Measurements from ENCODE around the gene NPLOC4.

The NPLOC4 gene

GRCh38 chr17:81573794-81574642, 62.9 kb downstream of the NPLOC4 start:
- H3K27ac Mint-ChIP-seq = no peak overlapping the region
- H3K36me3 Mint-ChIP-seq = peaks cover 3% of the 10 kb centered on the region

GRCh38 chr17:81572563-81573168, 64.2 kb downstream of the NPLOC4 start:
- Mint-ChIP-seq H3K4me3 (no peak overlapping the region), H3K9me3 (no peaks in the 10 kb centered on the region), H3K27me3 (no peaks in the 10 kb centered on the region), H3K36me3 (no peaks in the 10 kb centered on the region), H3K4me1 (peaks cover 5% of the 10 kb centered on the region), H3K27ac (no peak overlapping the region)

More at GRCh38 chr17:81573794-81574642, 62.9 kb downstream of the NPLOC4 start:
- peaks cover 14% of the 10 kb centered on the region for H3K4me1 Mint-ChIP-seq
- no peak overlapping the region for H3K4me3 Mint-ChIP-seq
- no peaks in the 10 kb centered on the region for H3K9me3 Mint-ChIP-seq
- H3K27me3 Mint-ChIP-seq = no peaks in the 10 kb centered on the region

- Mint-ChIP-seq H3K27me3 (no peaks in the 10 kb centered on the region), H3K4me1 (no peaks in the 10 kb centered on the region), H3K36me3 (no peaks in the 10 kb centered on the region), H3K4me3 (no peak overlapping the region), H3K9me3 (no peaks in the 10 kb centered on the region), H3K27ac (no peak overlapping the region)
These were observed 65.9 kb downstream of the NPLOC4 start for GRCh38 chr17:81570964-81571363.

- H3K4me3 Mint-ChIP-seq = no peak overlapping the region
- peaks cover 6% of the 10 kb centered on the region for H3K36me3 Mint-ChIP-seq
- no peak overlapping the region for H3K27ac Mint-ChIP-seq
- H3K9me3 Mint-ChIP-seq = no peaks in the 10 kb centered on the region
- no peaks in the 10 kb centered on the region for H3K4me1 Mint-ChIP-seq
- no peaks in the 10 kb centered on the region for H3K27me3 Mint-ChIP-seq
These were observed 66.9 kb downstream of the NPLOC4 start for GRCh38 chr17:81569986-81570514.

- H3K27ac Mint-ChIP-seq = no peak overlapping the region
- H3K27me3 Mint-ChIP-seq = no peaks in the 10 kb centered on the region
These were observed 68.5 kb downstream of the NPLOC4 start for GRCh38 chr17:81568416-81568815.

GRCh38 chr17:81567191-81567590, 69.7 kb downstream of the NPLOC4 start:
- Mint-ChIP-seq H3K4me3 (no peak overlapping the region), H3K4me1 (no peaks in the 10 kb centered on the region), H3K36me3 (peaks cover 9% of the 10 kb centered on the region), H3K27ac (no peak overlapping the region), H3K27me3 (no peaks in the 10 kb centered on the region), H3K9me3 (no peaks in the 10 kb centered on the region)

More at GRCh38 chr17:81568416-81568815, 68.5 kb downstream of the NPLOC4 start:
- no peaks in the 10 kb centered on the region for H3K4me1 Mint-ChIP-seq
- H3K9me3 Mint-ChIP-seq = no peaks in the 10 kb centered on the region
- peaks cover 9% of the 10 kb centered on the region for H3K36me3 Mint-ChIP-seq
- no peak overlapping the region for H3K4me3 Mint-ChIP-seq

GRCh38 chr17:81566461-81567126, 70.3 kb downstream of the NPLOC4 start:
- Mint-ChIP-seq H3K27ac (no peak overlapping the region), H3K9me3 (no peaks in the 10 kb centered on the region)

GRCh38 chr17:81565231-81565630, 71.7 kb downstream of the NPLOC4 start:
- peaks cover 16% of the 10 kb centered on the region for H3K36me3 Mint-ChIP-seq
- H3K9me3 Mint-ChIP-seq = no peaks in the 10 kb centered on the region
- H3K27me3 Mint-ChIP-seq = no peaks in the 10 kb centered on the region
- no peak overlapping the region for H3K27ac Mint-ChIP-seq
- no peak overlapping the region for H3K4me3 Mint-ChIP-seq
- peaks cover 3% of the 10 kb centered on the region for H3K4me1 Mint-ChIP-seq

More at GRCh38 chr17:81566461-81567126, 70.3 kb downstream of the NPLOC4 start:
- H3K36me3 Mint-ChIP-seq = peaks cover 9% of the 10 kb centered on the region
- no peak overlapping the region for H3K4me3 Mint-ChIP-seq
- no peaks in the 10 kb centered on the region for H3K27me3 Mint-ChIP-seq
- H3K4me1 Mint-ChIP-seq = no peaks in the 10 kb centered on the region

GRCh38 chr17:81564778-81565177, 72.1 kb downstream of the NPLOC4 start:
- no peak overlapping the region for H3K4me3 Mint-ChIP-seq
- peaks cover 16% of the 10 kb centered on the region for H3K36me3 Mint-ChIP-seq
- H3K9me3 Mint-ChIP-seq = no peaks in the 10 kb centered on the region
- no peaks in the 10 kb centered on the region for H3K27me3 Mint-ChIP-seq
- H3K27ac Mint-ChIP-seq = no peak overlapping the region
- peaks cover 3% of the 10 kb centered on the region for H3K4me1 Mint-ChIP-seq

GRCh38 chr17:81563861-81564586, 72.9 kb downstream of the NPLOC4 start:
- H3K27me3 Mint-ChIP-seq = no peaks in the 10 kb centered on the region
- H3K9me3 Mint-ChIP-seq = no peaks in the 10 kb centered on the region
- H3K27ac Mint-ChIP-seq = no peak overlapping the region
- peaks cover 3% of the 10 kb centered on the region for H3K4me1 Mint-ChIP-seq
- H3K4me3 Mint-ChIP-seq = no peak overlapping the region
- peaks cover 16% of the 10 kb centered on the region for H3K36me3 Mint-ChIP-seq

GRCh38 chr17:81561494-81561885, 75.4 kb downstream of the NPLOC4 start:
- Mint-ChIP-seq H3K4me1 (peaks cover 3% of the 10 kb centered on the region), H3K27ac (no peak overlapping the region), H3K4me3 (no peak overlapping the region), H3K27me3 (no peaks in the 10 kb centered on the region), H3K9me3 (no peaks in the 10 kb centered on the region), H3K36me3 (peaks cover 16% of the 10 kb centered on the region)

- Mint-ChIP-seq H3K36me3 (peaks cover 7% of the 10 kb centered on the region), H3K9me3 (no peaks in the 10 kb centered on the region), H3K27ac (no peak overlapping the region), H3K4me1 (peaks cover 8% of the 10 kb centered on the region), H3K4me3 (no peak overlapping the region), H3K27me3 (no peaks in the 10 kb centered on the region)
These were observed 77.7 kb downstream of the NPLOC4 start for GRCh38 chr17:81558941-81559806.

GRCh38 chr17:81558115-81558468, 78.8 kb downstream of the NPLOC4 start:
- H3K4me1 Mint-ChIP-seq = peaks cover 18% of the 10 kb centered on the region
- H3K36me3 Mint-ChIP-seq = peaks cover 7% of the 10 kb centered on the region
- H3K4me3 Mint-ChIP-seq = no peak overlapping the region
- H3K9me3 Mint-ChIP-seq = no peaks in the 10 kb centered on the region
- no peaks in the 10 kb centered on the region for H3K27me3 Mint-ChIP-seq
- no peak overlapping the region for H3K27ac Mint-ChIP-seq

GRCh38 chr17:81557276-81558114, 79.4 kb downstream of the NPLOC4 start:
- no peaks in the 10 kb centered on the region for H3K9me3 Mint-ChIP-seq
- no peak overlapping the region for H3K4me3 Mint-ChIP-seq
- no peaks in the 10 kb centered on the region for H3K27me3 Mint-ChIP-seq
- H3K4me1 Mint-ChIP-seq = peaks cover 20% of the 10 kb centered on the region
- H3K27ac Mint-ChIP-seq = peak overlapping the region; percentile 1
- peaks cover 7% of the 10 kb centered on the region for H3K36me3 Mint-ChIP-seq

Measured in activated naive CD4-positive, alpha-beta T cell treated with anti-CD3 and anti-CD28 coated beads, Interleukin-2, amount 50 U/mL, for 24 hours (primary cell).